BLaER1 treated with 17β-estradiol and CSF1 and Interleukin-3, amounts not matched to agents 10 nM and 100 nM (cell line): ENCODE data around the gene PATJ.

Experiments used
- H3K27ac ChIP-seq, 11 experiments: shearing (Covaris generic); formaldehyde crosslinking; 2 replicates each; pipeline ENCODE4 v1.8.1; 2022
- H3K27me3 ChIP-seq, 11 experiments: shearing (Covaris generic); formaldehyde crosslinking; 2 replicates each; pipeline ENCODE4 v1.8.1; 2022
- H3K36me3 ChIP-seq, 11 experiments: shearing (Covaris generic); formaldehyde crosslinking; 2 replicates each; pipeline ENCODE4 v1.8.1; 2022
- H3K4me1 ChIP-seq, 10 experiments: shearing (Covaris generic); formaldehyde crosslinking; 2 replicates each; pipeline ENCODE4 v1.8.1; 2022
- H3K4me2 ChIP-seq, 11 experiments: shearing (Covaris generic); formaldehyde crosslinking; 2 replicates each; pipeline ENCODE4 v1.8.1; 2022
- H3K4me3 ChIP-seq, 10 experiments: shearing (Covaris generic); formaldehyde crosslinking; 2 replicates each; pipeline ENCODE4 v1.8.1; 2022
- H3K9ac ChIP-seq, 11 experiments: shearing (Covaris generic); formaldehyde crosslinking; 2 replicates each; pipeline ENCODE4 v1.8.1; 2022
- H3K9me3 ChIP-seq, 11 experiments: shearing (Covaris generic); formaldehyde crosslinking; replicated peaks in 1 of 11; 2 replicates each; pipeline ENCODE4 v1.8.1; 2022
- H4K20me1 ChIP-seq, 11 experiments: shearing (Covaris generic); formaldehyde crosslinking; 2 replicates each; pipeline ENCODE4 v1.8.1; 2022
- Cebpa-rat ChIP-seq, 11 experiments: shearing (Covaris generic); IDR thresholded peaks; 2 replicates each; pipeline ENCODE4 v1.8.1; 2022

The PATJ gene

DNA sequence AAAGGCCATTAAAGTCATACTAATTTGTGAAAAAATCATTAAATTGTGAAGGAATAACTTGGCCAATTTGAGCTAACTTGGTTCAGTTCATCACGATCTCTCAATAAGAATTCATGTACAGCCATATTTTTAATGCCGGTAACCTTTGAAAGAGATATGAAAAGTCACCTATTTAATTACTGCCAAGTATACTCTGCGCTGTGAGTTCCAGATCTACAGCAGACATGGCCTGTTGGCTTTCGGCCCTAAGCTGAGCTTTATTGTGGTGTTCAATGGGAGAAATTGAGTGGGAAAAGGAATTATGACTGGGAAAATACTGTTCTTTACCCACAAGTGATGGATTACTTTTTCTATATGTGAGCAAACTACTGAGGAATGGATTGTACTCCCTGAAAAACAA lies 292.5 kb downstream of the PATJ start:
- Histone ChIP-seq H3K27ac (no peak overlapping the region), H3K4me1 (peaks cover 0 to 23% (median 17%) of the 10 kb centered on the region in 10 experiments; a peak in 15 of 20 replicates), H3K4me3 (no peak overlapping the region), H3K9ac (no peak overlapping the region), H3K36me3 (no peaks in the 10 kb centered on the region), H3K4me2 (no peak overlapping the region), H3K9me3 (no peaks in the 10 kb centered on the region), H3K27me3 (no peaks in the 10 kb centered on the region), H4K20me1 (no peaks in the 10 kb centered on the region)
- TF ChIP-seq Cebpa-rat (IDR thresholded peaks at IDR 0.05): no peak

DNA sequence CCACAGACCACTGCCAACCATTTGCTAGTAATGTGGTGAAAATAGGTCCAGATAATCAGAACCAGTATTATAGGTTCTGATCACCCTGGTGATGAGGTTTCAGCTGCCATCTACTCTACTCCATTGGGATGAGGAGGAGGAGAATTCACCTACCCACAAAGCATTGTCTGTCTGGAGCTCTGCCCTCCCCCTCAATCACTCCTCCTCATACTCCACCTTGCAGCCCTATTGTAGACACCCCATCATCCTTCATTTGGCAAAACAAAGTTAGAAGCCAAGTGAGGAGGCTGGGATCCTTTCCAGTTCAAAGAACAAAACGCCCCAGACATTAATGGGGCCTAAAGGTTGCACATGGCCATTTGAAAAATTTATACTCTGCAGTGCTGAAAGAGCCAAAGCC lies 295.0 kb downstream of the PATJ start:
- no peak for TF ChIP-seq Cebpa-rat (IDR thresholded peaks at IDR 0.05)
- no peaks in the 10 kb centered on the region for H3K9me3 ChIP-seq
- no peaks in the 10 kb centered on the region for H4K20me1 ChIP-seq
- H3K36me3 ChIP-seq: no peaks in the 10 kb centered on the region
- no peak overlapping the region for H3K27ac ChIP-seq
- peaks cover 0 to 5% (median 0%) of the 10 kb centered on the region in 10 experiments; a peak in 1 of 20 replicates for H3K4me1 ChIP-seq
- no peaks in the 10 kb centered on the region for H3K27me3 ChIP-seq
- no peak overlapping the region for H3K4me2 ChIP-seq
- H3K4me3 ChIP-seq: no peak overlapping the region
- no peak overlapping the region for H3K9ac ChIP-seq

DNA sequence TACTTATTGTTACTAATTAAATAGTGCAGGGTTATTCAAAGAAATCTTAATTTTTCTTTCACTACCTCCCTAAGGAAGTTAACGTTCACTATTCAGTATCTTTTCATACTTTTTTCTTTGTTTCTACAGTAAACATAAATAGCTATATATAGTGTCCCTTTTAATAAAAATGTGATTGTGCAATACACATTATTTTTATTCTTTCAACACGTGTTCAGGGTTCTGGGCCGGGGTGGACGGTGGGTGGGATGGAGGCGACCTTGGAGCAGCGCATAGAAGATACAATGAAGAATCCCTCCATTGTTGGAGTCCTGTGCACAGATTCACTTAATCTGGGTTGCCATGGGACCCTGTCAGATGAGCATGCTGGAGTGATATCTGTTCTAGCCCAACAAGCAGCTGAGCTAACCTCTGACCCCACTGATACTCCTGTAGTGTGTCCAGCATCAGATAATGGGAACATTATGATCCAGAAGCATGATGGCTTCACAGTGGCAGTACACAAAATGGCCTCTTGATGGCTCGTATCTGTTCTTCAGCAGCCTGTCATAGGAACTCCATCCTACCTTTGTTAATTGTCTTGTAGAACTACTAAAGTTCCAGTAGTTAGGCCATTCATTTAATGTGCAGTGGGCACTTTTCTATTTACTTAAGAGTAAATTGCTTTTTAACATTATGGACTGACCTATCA lies 296.5 kb downstream of the PATJ start:
- no peaks in the 10 kb centered on the region for H4K20me1 ChIP-seq
- H3K36me3 ChIP-seq: no peaks in the 10 kb centered on the region
- H3K9me3 ChIP-seq: no peaks in the 10 kb centered on the region
- H3K4me3 ChIP-seq: no peak overlapping the region
- no peaks in the 10 kb centered on the region for H3K27me3 ChIP-seq
- no peaks in the 10 kb centered on the region; a peak in 1 of 20 replicates for H3K4me1 ChIP-seq
- peak in 6 of 11 experiments; percentile 24 to 71 (median 44); a peak in 7 of 22 replicates for TF ChIP-seq Cebpa-rat (IDR thresholded peaks at IDR 0.05)
- H3K4me2 ChIP-seq: no peak overlapping the region
- no peak overlapping the region for H3K27ac ChIP-seq
- no peak overlapping the region for H3K9ac ChIP-seq

DNA sequence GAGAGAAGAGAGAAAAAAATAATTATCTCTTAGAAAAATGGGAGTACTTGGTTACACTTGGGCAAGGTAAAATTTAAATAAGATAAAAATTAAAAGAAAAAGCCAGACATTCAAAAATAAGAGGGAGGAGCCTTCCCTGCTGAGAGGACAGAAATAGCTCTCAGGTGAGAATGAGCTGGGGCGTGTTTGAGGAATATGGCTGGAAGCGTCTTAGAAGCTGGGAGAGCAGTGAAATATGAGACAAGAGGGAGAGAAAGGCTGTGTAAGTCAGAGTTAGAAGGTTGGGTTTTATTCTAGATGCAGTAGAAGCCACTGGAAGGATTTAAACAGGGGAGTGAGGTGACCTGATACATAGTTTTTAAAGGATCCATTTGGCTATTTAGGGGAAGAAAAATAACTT lies 298.2 kb downstream of the PATJ start:
- no peak overlapping the region for H3K4me3 ChIP-seq
- H3K9ac ChIP-seq: no peak overlapping the region
- no peak for TF ChIP-seq Cebpa-rat (IDR thresholded peaks at IDR 0.05)
- H4K20me1 ChIP-seq: no peaks in the 10 kb centered on the region
- no peaks in the 10 kb centered on the region for H3K9me3 ChIP-seq
- no peaks in the 10 kb centered on the region for H3K36me3 ChIP-seq
- no peaks in the 10 kb centered on the region for H3K27me3 ChIP-seq
- H3K4me1 ChIP-seq: no peaks in the 10 kb centered on the region; a peak in 1 of 20 replicates
- H3K4me2 ChIP-seq: no peak overlapping the region
- no peak overlapping the region for H3K27ac ChIP-seq

DNA sequence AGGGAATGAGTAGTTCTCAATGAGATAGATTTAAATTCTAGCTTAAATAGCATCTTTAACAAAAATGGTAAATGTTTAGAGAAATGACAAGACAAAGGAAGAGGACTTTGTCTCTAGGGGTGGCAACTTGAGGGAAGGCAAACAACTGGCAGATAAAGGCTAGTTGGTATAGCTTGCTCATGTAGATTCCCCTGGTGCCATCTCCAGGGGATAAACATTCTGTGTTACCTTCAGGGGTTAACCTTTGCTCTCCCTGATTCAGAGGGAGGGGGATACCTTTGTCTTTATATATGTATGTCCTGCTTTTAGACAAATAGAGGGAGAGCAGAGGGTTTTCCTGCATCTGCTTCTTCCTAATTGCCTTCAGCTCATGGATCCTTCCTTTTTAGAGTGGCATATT lies 298.7 kb downstream of the PATJ start:
- H3K4me3 ChIP-seq: no peak overlapping the region
- H4K20me1 ChIP-seq: no peaks in the 10 kb centered on the region
- H3K36me3 ChIP-seq: no peaks in the 10 kb centered on the region
- no peak overlapping the region for H3K27ac ChIP-seq
- H3K27me3 ChIP-seq: no peaks in the 10 kb centered on the region
- no peaks in the 10 kb centered on the region for H3K9me3 ChIP-seq
- no peak for TF ChIP-seq Cebpa-rat (IDR thresholded peaks at IDR 0.05)
- no peak overlapping the region for H3K9ac ChIP-seq
- H3K4me1 ChIP-seq: no peaks in the 10 kb centered on the region; a peak in 1 of 20 replicates
- H3K4me2 ChIP-seq: no peak overlapping the region

DNA sequence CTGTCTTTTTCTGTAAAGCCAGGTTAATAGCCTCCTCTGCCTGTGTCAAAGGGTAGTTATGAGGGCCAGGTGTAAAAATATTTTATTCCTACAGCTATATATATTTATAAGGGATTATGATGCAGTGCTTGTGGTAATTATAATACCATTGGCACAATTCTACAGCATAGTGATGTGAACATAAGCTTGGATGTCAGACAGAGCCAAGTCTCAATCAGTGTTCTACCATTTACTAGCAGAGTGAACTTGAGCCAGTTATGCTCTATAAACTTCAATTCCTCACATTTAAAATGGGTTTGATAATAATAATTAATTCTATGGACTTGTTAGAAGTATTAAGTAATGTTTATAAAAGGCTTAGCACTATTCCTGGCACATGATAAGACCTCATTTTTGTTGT lies 300.9 kb downstream of the PATJ start:
- Histone ChIP-seq H4K20me1 (no peaks in the 10 kb centered on the region), H3K9ac (no peak overlapping the region), H3K4me3 (no peak overlapping the region), H3K4me2 (no peak overlapping the region), H3K27me3 (no peaks in the 10 kb centered on the region), H3K36me3 (no peaks in the 10 kb centered on the region), H3K4me1 (no peaks in the 10 kb centered on the region; a peak in 1 of 20 replicates), H3K27ac (no peak overlapping the region), H3K9me3 (no peaks in the 10 kb centered on the region)
- no peak for TF ChIP-seq Cebpa-rat (IDR thresholded peaks at IDR 0.05)

DNA sequence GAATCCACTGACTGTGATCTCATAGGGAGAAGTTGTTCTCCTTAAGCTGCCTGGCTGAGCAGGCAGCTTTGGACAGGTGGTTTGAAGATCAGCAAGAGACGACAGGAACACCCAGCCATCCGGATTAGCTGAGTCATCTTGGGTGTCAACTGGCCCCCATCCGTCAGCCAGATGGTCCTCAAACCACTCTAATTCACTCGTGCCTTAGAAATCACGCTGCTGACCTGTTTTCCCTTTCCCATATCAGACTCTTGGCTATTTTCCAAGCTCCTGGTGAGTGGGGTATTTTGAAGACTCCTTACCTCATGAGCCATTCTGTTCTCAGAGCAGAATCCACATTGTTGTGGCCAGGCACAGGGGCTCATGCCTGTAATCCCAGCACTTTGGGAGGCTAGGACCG lies 303.3 kb downstream of the PATJ start:
- Histone ChIP-seq H3K9me3 (no peaks in the 10 kb centered on the region), H3K36me3 (no peaks in the 10 kb centered on the region), H4K20me1 (no peaks in the 10 kb centered on the region), H3K9ac (no peak overlapping the region), H3K4me3 (no peak overlapping the region), H3K4me1 (no peaks in the 10 kb centered on the region), H3K4me2 (no peak overlapping the region), H3K27me3 (no peaks in the 10 kb centered on the region), H3K27ac (no peak overlapping the region)
- TF ChIP-seq Cebpa-rat (IDR thresholded peaks at IDR 0.05): no peak

DNA sequence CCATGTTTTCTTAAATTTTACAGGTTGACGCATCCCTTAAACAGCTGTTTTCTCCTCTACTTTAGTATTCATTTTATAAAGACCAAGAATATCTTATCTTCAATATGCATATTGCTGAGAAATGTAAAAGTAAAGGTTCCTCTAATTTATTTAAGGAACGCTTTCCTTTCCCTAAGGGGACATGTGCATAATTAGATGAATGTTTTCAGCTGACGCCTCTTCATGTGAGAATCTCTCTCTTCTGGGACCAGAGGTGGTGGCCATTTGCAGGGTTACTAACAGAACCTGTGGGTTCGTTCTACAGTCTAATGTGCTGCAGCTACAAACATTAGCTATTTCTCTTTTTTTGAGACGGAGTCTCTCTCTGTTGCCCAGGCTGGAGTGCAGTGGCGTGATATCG lies 304.6 kb downstream of the PATJ start:
- Histone ChIP-seq H3K36me3 (no peaks in the 10 kb centered on the region), H3K27me3 (no peaks in the 10 kb centered on the region), H3K27ac (no peak overlapping the region), H3K4me1 (no peaks in the 10 kb centered on the region), H3K4me3 (no peak overlapping the region), H3K9ac (no peak overlapping the region), H4K20me1 (no peaks in the 10 kb centered on the region), H3K4me2 (no peak overlapping the region), H3K9me3 (no peaks in the 10 kb centered on the region)
- TF ChIP-seq Cebpa-rat (IDR thresholded peaks at IDR 0.05): no peak

DNA sequence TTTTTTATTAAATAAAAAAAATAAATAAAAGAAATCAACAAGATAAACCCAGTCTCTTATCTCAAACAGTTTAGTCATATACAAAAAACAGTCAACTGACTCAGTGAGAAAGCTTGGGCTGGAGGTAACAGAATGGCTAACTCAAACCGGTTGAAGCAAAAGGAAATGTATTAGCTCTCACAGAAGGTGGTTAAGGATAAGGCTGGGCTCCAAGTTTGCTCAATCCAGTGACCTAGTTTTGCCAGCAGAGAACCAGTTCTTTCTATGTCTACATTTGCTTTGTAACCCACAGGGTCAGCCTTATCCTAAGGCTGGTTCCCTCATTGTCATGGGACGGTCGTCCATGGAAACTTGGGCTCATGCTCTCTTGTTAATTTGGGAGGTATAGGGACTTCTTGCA lies 307.9 kb downstream of the PATJ start:
- H3K9me3 ChIP-seq: no peaks in the 10 kb centered on the region

DNA sequence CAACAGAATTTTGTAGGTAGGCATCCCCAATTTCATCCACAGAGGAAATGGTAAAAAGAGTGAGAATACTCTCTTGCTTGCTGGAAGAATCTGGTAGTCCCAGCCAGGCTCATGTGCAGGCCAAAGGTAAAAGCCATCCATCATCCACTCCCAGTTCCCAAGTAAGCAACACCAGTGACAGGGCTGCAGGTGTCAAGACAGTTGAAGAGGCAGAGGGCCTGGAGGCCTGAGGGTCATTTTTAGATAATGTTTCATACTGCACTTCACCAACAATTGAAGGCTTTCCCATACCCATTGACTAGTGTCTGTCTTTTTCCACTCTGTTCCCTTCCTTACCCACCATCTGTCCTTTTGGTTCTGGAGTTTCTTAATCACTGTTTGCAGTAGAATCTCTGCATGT lies 310.7 kb downstream of the PATJ start:
- Histone ChIP-seq H3K27me3 (no peaks in the 10 kb centered on the region), H3K9me3 (no peaks in the 10 kb centered on the region), H3K9ac (no peak overlapping the region), H3K27ac (no peak overlapping the region), H3K4me1 (no peaks in the 10 kb centered on the region), H3K4me3 (no peak overlapping the region), H3K36me3 (no peaks in the 10 kb centered on the region), H4K20me1 (no peaks in the 10 kb centered on the region), H3K4me2 (no peak overlapping the region)
- TF ChIP-seq Cebpa-rat (IDR thresholded peaks at IDR 0.05): no peak

More for the DNA sequence above, 307.9 kb downstream of the PATJ start:
- TF ChIP-seq Cebpa-rat (IDR thresholded peaks at IDR 0.05): no peak
- Histone ChIP-seq H3K4me1 (no peaks in the 10 kb centered on the region), H3K9ac (no peak overlapping the region), H4K20me1 (no peaks in the 10 kb centered on the region), H3K27me3 (no peaks in the 10 kb centered on the region), H3K36me3 (no peaks in the 10 kb centered on the region), H3K4me2 (no peak overlapping the region), H3K27ac (no peak overlapping the region), H3K4me3 (no peak overlapping the region)
